Measurements from ENCODE around the gene NFIX.
"Not testable (repeated sequence)": the region's sequence is repeated elsewhere in the genome, so short reads cannot be mapped to it uniquely, and the experiment has no call there.

The NFIX gene

GRCh38 chr19:12954612-12954962 is 40.7 kb upstream of the NFIX start:
- DNase-seq (ENCODE audit: low read depth): peak; percentile 55
- no peak for TF ChIP-seq CTCF (IDR thresholded peaks at IDR 0.05; ENCODE audit: insufficient read depth, low read depth, low read length, missing control alignments)
- H3K4me3 ChIP-seq (ENCODE audit: low read length): no peak overlapping the region

GRCh38 chr19:12955575-12955974 is 39.7 kb upstream of the NFIX start:
- DNase-seq (ENCODE audit: low read depth): not testable (repeated sequence)
- peak overlapping the region; percentile 81 for H3K4me3 ChIP-seq (ENCODE audit: low read length)

GRCh38 chr19:12955996-12956395 is 39.3 kb upstream of the NFIX start:
- no peak for TF ChIP-seq CTCF (IDR thresholded peaks at IDR 0.05; ENCODE audit: insufficient read depth, low read depth, low read length, missing control alignments)
- H3K4me3 ChIP-seq (ENCODE audit: low read length): peak overlapping the region; percentile 81
- peak; percentile 28 for DNase-seq (ENCODE audit: low read depth)

- peak within 1 kb of the TSS; percentile 81 for H3K4me3 ChIP-seq (ENCODE audit: low read length)
- peak; percentile 76 for DNase-seq (ENCODE audit: low read depth)
- no peak for TF ChIP-seq CTCF (IDR thresholded peaks at IDR 0.05; ENCODE audit: insufficient read depth, low read depth, low read length, missing control alignments)
Measured at GRCh38 chr19:12956446-12957388, 38.6 kb upstream of the NFIX start, which contains the start of gene GADD45GIP1. Gene GADD45GIP1, minus strand, starts transcription at chr19:12957223. Its CDS starts 11 bp downstream, at chr19:12957212.

GRCh38 chr19:12957389-12957952 is 37.8 kb upstream of the NFIX start:
- not testable (repeated sequence) for DNase-seq (ENCODE audit: low read depth)
- peak overlapping the region; percentile 81 for H3K4me3 ChIP-seq (ENCODE audit: low read length)

- DNase-seq (ENCODE audit: low read depth): peak; percentile 35
- no peak overlapping the region for H3K4me3 ChIP-seq (ENCODE audit: low read length)
- no peak for TF ChIP-seq CTCF (IDR thresholded peaks at IDR 0.05; ENCODE audit: insufficient read depth, low read depth, low read length, missing control alignments)
Measured at GRCh38 chr19:12959481-12959880, 35.8 kb upstream of the NFIX start.

GRCh38 chr19:12965017-12965811 is 30.1 kb upstream of the NFIX start:
- peak overlapping the region; percentile 62 for H3K4me3 ChIP-seq (ENCODE audit: low read length)
- peak; percentile 88 for TF ChIP-seq CTCF (IDR thresholded peaks at IDR 0.05; ENCODE audit: insufficient read depth, low read depth, low read length, missing control alignments)
- peak; percentile 76 for DNase-seq (ENCODE audit: low read depth)
